HEK293 (cell line): Measurements from ENCODE around the gene STAMBP.
"Not testable (repeated sequence)": the region's sequence is repeated elsewhere in the genome, so short reads cannot be mapped to it uniquely, and the experiment has no call there.

Experiments used
- CTCF ChIP-seq: fragments of 450-650 bp; formaldehyde crosslinking; IDR thresholded peaks from 2 replicates; pipeline ENCODE4 v1.5.1; 2016; ENCODE audit warnings: missing biosample characterization, missing genetic modification characterization
- RBAK ChIP-seq: fragments of 450-650 bp; formaldehyde crosslinking; IDR thresholded peaks from 2 replicates; pipeline ENCODE4 v1.5.1; 2016; ENCODE audit warnings: missing biosample characterization, missing genetic modification characterization
- REST ChIP-seq: fragments of 450-650 bp; formaldehyde crosslinking; IDR thresholded peaks from 2 replicates; pipeline ENCODE4 v1.5.1; 2016; ENCODE audit warnings: missing biosample characterization, missing genetic modification characterization
- WT1 ChIP-seq: fragments of 450-650 bp; formaldehyde crosslinking; IDR thresholded peaks from 2 replicates; pipeline ENCODE4 v1.5.1; 2016; ENCODE audit warnings: missing biosample characterization, missing genetic modification characterization
- ZNF274 ChIP-seq, 2 experiments: fragments of 200-500 bp in 1 of 2; fragments of 450-650 bp in 1 of 2; sonication (Bioruptor generic) in 1 of 2; formaldehyde crosslinking in 1 of 2; IDR thresholded peaks; 2 replicates each; pipeline versions ENCODE4 v1.5.1 to v1.6.1; 2014 to 2016; ENCODE audit warnings: borderline replicate concordance in 1 of 2, inconsistent platforms in 1 of 2, low read length in 1 of 2, missing biosample characterization in 1 of 2, missing genetic modification characterization in 1 of 2

GRCh38 chr2:73877984-73878383, 49.2 kb downstream of the STAMBP start:
- TF ChIP-seq ZNF274 (IDR thresholded peaks at IDR 0.05; ENCODE audit: low read length); ZNF274 (tag by site-specific recombination; IDR thresholded peaks at IDR 0.05; ENCODE audit: borderline replicate concordance); CTCF; WT1; REST; RBAK: not testable (repeated sequence)
